ENCODE results near the gene ZMIZ1.
A peak's percentile ranks its signal among the peaks of the same experiment; 100 is the strongest.

ZMIZ1 gene

GRCh38 chr10:79355420-79356017, 286.8 kb downstream of the ZMIZ1 start:
- no peak overlapping the region for H3K4me3 ChIP-seq
- H3K27me3 ChIP-seq, result no peaks in the 10 kb centered on the region
- no peak overlapping the region for H3K27ac ChIP-seq
- H4K20me1 ChIP-seq, result peaks cover 61% of the 10 kb centered on the region
- H3K9me3 ChIP-seq, result peaks cover 6% of the 10 kb centered on the region; the same call in 1 of the 2 replicates
- peaks cover 13% of the 10 kb centered on the region for H3K4me1 ChIP-seq
- no peak for TF ChIP-seq Cebpa-rat (IDR thresholded peaks at IDR 0.05)
- H3K36me3 ChIP-seq, result peaks cover 79% of the 10 kb centered on the region
- no peak overlapping the region for H3K9ac ChIP-seq
- peak overlapping the region; percentile 36; the same call in 1 of the 2 replicates for H3K4me2 ChIP-seq

DNA sequence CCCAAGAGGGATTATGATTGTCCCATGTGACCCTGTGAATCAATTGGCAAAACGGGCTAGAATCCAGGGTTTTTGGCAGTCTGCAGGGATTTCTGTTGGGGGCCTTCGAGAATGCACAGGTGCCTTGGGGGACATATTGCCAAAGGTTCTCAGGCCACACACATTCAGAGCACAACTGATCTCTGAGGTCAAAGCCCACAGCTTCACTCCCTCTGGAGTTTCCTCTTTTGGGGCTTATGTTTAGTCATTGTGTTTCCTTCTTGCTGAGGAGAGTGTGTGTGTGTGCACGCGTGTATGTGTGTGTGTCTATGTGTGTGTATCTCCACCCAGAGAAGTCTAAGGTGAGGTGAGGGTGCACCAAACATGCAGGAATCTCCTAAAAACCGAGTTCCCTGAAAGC, 287.3 kb downstream of the ZMIZ1 start:
- TF ChIP-seq Cebpa-rat (IDR thresholded peaks at IDR 0.05), result no peak
- H3K4me2 ChIP-seq, result peak overlapping the region; percentile 36; the same call in 1 of the 2 replicates
- H3K4me1 ChIP-seq, result peaks cover 13% of the 10 kb centered on the region

GRCh38 chr10:79357180-79357579, 288.4 kb downstream of the ZMIZ1 start:
- Histone ChIP-seq H4K20me1 (peaks cover 45% of the 10 kb centered on the region), H3K9ac (no peak overlapping the region), H3K27ac (no peak overlapping the region), H3K4me2 (no peak overlapping the region), H3K9me3 (peaks cover 6% of the 10 kb centered on the region; the same call in 1 of the 2 replicates), H3K4me3 (no peak overlapping the region), H3K27me3 (no peaks in the 10 kb centered on the region), H3K36me3 (peaks cover 63% of the 10 kb centered on the region), H3K4me1 (peaks cover 13% of the 10 kb centered on the region)
- TF ChIP-seq Cebpa-rat (IDR thresholded peaks at IDR 0.05), result no peak

More for the DNA sequence above, 287.3 kb downstream of the ZMIZ1 start:
- H3K4me3 ChIP-seq, result no peak overlapping the region
- peaks cover 55% of the 10 kb centered on the region for H4K20me1 ChIP-seq
- no peak overlapping the region for H3K9ac ChIP-seq
- peaks cover 73% of the 10 kb centered on the region for H3K36me3 ChIP-seq
- H3K9me3 ChIP-seq, result peaks cover 6% of the 10 kb centered on the region; the same call in 1 of the 2 replicates
- no peak overlapping the region for H3K27ac ChIP-seq
- no peaks in the 10 kb centered on the region for H3K27me3 ChIP-seq

- peaks cover 28% of the 10 kb centered on the region for H4K20me1 ChIP-seq
- no peak overlapping the region for H3K9ac ChIP-seq
- no peaks in the 10 kb centered on the region for H3K27me3 ChIP-seq
- H3K4me2 ChIP-seq, result no peak overlapping the region
- no peak for TF ChIP-seq Cebpa-rat (IDR thresholded peaks at IDR 0.05)
- peaks cover 6% of the 10 kb centered on the region; the same call in 1 of the 2 replicates for H3K9me3 ChIP-seq
- peaks cover 13% of the 10 kb centered on the region for H3K4me1 ChIP-seq
- H3K36me3 ChIP-seq, result peaks cover 46% of the 10 kb centered on the region
- H3K4me3 ChIP-seq, result no peak overlapping the region
- no peak overlapping the region for H3K27ac ChIP-seq
Observed at GRCh38 chr10:79358811-79359210, 290.0 kb downstream of the ZMIZ1 start.

DNA sequence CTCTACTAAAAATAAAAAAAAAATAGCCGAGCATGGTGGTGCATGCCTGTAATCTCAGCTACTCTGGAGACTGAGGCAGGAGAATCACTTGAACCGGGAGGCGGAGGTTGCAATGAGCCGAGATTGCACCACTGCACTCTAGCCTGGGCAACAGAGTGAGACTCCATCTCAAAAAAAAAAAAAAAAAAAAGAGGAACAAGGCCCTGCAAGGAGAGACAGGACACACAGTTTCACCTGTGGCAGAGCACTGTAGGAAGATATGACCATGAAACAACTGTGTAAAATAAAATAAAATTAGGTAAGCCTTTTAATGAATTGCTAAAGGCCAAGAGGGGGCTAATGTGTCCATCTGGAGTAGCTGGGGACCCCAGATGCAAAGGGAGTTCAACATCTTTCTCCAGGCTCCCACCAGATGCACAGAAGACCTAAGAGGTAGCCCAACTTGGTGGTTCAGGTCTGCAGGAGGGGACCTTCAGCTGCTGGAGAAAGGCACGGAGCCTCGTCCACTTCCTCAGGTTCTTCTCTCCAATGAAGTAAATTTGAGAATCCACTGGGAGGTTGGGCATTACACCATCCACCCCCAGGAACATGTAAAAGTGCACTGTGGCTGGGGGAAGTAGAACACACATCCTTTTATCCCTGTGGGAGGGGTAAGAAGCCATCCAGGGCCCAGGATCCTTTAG, 291.2 kb downstream of the ZMIZ1 start:
- Histone ChIP-seq H3K27ac (no peak overlapping the region), H4K20me1 (peaks cover 17% of the 10 kb centered on the region), H3K9me3 (peaks cover 6% of the 10 kb centered on the region; the same call in 1 of the 2 replicates), H3K36me3 (peaks cover 35% of the 10 kb centered on the region), H3K9ac (no peak overlapping the region), H3K4me1 (peaks cover 13% of the 10 kb centered on the region), H3K4me3 (no peak overlapping the region), H3K27me3 (no peaks in the 10 kb centered on the region), H3K4me2 (no peak overlapping the region)
- no peak for TF ChIP-seq Cebpa-rat (IDR thresholded peaks at IDR 0.05)

DNA sequence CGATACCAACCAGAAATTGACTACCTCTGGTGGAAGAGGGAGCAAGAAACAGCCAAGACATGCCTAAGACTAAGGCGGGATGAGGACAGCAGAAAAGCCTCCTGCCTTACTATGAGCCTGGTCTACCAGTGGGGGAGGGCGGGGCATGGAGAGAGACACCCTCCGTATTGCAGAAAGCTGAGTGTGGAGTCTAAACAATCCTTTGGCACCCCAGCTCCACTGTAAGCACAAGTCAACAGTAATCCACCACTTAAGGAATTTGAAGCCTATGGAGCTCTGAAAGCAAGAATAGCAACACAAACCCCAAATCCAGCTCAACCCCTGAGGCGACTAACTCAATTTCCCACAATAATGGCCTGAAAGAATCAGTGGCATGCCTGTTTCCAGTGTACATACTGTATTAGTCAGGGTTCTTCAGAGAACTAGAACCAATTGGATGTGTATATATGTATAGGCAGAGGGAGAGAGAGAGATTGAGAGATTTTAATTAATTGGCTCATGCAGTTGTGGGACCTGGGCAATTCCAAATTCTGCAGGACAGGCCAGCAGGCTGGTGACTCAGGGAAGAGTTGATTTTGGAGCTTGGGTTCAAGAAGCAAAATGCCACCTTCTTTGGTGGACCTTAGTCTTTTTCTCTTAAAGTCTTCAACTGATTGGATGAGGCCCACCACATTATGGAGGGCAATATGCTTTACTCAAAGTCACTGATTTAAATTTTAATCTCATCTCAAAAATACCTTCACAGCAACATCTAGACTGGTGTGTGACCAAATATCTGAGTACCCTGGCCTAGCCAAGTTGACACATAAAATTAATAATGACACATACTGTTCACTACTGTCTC, 292.0 kb downstream of the ZMIZ1 start:
- no peaks in the 10 kb centered on the region for H3K27me3 ChIP-seq
- H3K9ac ChIP-seq, result no peak overlapping the region
- H3K4me3 ChIP-seq, result no peak overlapping the region
- TF ChIP-seq Cebpa-rat (IDR thresholded peaks at IDR 0.05), result no peak
- peaks cover 6% of the 10 kb centered on the region; the same call in 1 of the 2 replicates for H3K9me3 ChIP-seq
- H4K20me1 ChIP-seq, result peaks cover 9% of the 10 kb centered on the region
- H3K36me3 ChIP-seq, result peaks cover 27% of the 10 kb centered on the region
- no peak overlapping the region for H3K4me2 ChIP-seq
- H3K4me1 ChIP-seq, result peaks cover 5% of the 10 kb centered on the region
- no peak overlapping the region for H3K27ac ChIP-seq

- Histone ChIP-seq H3K36me3 (peaks cover 16% of the 10 kb centered on the region), H3K27ac (no peak overlapping the region)
Observed at GRCh38 chr10:79361726-79362397, 293.1 kb downstream of the ZMIZ1 start.

More at GRCh38 chr10:79361726-79362397, 293.1 kb downstream of the ZMIZ1 start:
- Histone ChIP-seq H3K4me2 (no peak overlapping the region), H3K27me3 (no peaks in the 10 kb centered on the region), H3K4me3 (no peak overlapping the region), H3K9me3 (peaks cover 6% of the 10 kb centered on the region; the same call in 1 of the 2 replicates), H4K20me1 (no peaks in the 10 kb centered on the region), H3K9ac (no peak overlapping the region), H3K4me1 (no peaks in the 10 kb centered on the region)
- TF ChIP-seq Cebpa-rat (IDR thresholded peaks at IDR 0.05), result no peak

Data from BLaER1 (cell line).